Body of pancreas (tissue), 4 donors: ENCODE data around the gene ZNF302. TPM values are rescaled to one million over a fixed set of nuclear protein-coding genes. Genes with fewer than 3 reads are reported as not detected.
A peak's percentile ranks its signal among the peaks of the same experiment; 100 is the strongest.
"Not testable (repeated sequence)": the region's sequence is repeated elsewhere in the genome, so short reads cannot be mapped to it uniquely, and the experiment has no call there.

Source experiments
- ATAC-seq: fragments of 150-250 bp; one replicate; pipeline ENCODE4 v1.9.1; 2016
- DNase-seq, 4 donors: peaks; one replicate each; pipeline ENCODE4 v3.0.0-alpha.2; 2019
- H3K27ac ChIP-seq, 4 donors: fragments of 200-600 bp; sonication (generic); 1 replicate in 3 of 4; 2 replicates in 1 of 4; pipeline versions ENCODE4 v1.5.1 to v1.6.1; 2016 to 2019; ENCODE audit warnings: mild to moderate bottlenecking in 1 of 4, mixed read lengths in 1 of 4, moderate library complexity in 1 of 4
- H3K27me3 ChIP-seq, 2 donors: fragments of 200-600 bp; sonication (generic); one replicate each; pipeline ENCODE4 v1.6.0; 2016; ENCODE audit warnings: mild to moderate bottlenecking in 1 of 2
- H3K36me3 ChIP-seq, 2 donors: fragments of 200-600 bp; sonication (generic); replicated peaks in 1 of 2; 2 replicates each; pipeline ENCODE4 v1.5.1; 2016; ENCODE audit warnings: low read depth in 2 of 2; ENCODE audit not compliant: insufficient read depth in 1 of 2
- H3K4me1 ChIP-seq: fragments of 200-600 bp; sonication (generic); one replicate; pipeline ENCODE4 v1.6.0; 2016
- H3K4me3 ChIP-seq, 2 donors: fragments of 200-600 bp; sonication (generic); 1 replicate in 1 of 2; 2 replicates in 1 of 2; pipeline ENCODE4 v1.5.1; 2016 to 2019
- H3K9me3 ChIP-seq, 3 donors: fragments of 200-600 bp; sonication (generic); 1 replicate in 2 of 3; 2 replicates in 1 of 3; pipeline ENCODE4 v1.5.1; 2016
- POLR2A ChIP-seq, 3 donors: fragments of 450-650 bp; IDR thresholded peaks; one replicate each; pipeline ENCODE4 v1.6.1; 2016; ENCODE audit warnings: antibody characterized with exemption in 3 of 3, mild to moderate bottlenecking in 2 of 3
- WGBS, 2 donors: methylation state at CpG; one replicate each; pipeline ENCODE4 v1.1.5; 2017; 5-methylcytosine and 5-hydroxymethylcytosine counted together
- intact Hi-C: fragments of 100-400 bp; cut with DNase I; formaldehyde crosslinking; loops from one replicate; pipeline ENCODE4 v1.15.1; 2023
- total RNA-seq, 2 donors: library from RNA; depleted of rRNA; stranded (reverse); fragments of >200 nt; gene quantifications; one replicate each; pipeline ENCODE4 v1.1.0, GENCODE V29; 2016
- TF ChIP-seq, protein P1 (sequence below), 7 experiments: fragments of 450-650 bp in 4 of 7; fragments of 200-600 bp in 3 of 7; sonication (generic) in 3 of 7; IDR thresholded peaks; one replicate each; pipeline ENCODE4 v1.5.1; 2016 to 2019; ENCODE audit warnings: antibody characterized with exemption in 7 of 7

The ZNF302 gene
- total RNA-seq, 2 donors from 2014 or later: 16.6 to 49.1 TPM

DNA sequence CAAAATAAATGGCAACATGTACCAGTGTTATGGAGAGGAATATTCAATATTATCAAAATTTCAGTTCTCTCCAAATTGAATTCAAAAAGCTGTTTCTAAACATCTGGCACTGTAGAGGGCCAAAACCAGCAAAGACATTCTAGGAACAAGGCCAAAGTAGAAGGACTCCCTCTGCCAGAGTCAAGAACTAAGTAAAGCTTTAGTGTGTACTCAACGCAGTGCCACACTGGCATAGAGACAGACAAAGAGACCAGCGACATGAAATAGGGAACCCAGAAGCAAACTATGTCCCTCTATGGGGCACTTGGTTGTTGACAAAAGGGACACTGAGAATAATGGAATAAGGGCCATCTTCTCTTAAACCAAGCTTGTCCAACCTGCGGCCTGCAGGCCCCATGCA lies 16.1 kb upstream of the ZNF302 start:
- no peaks in the 10 kb centered on the region for H3K36me3 ChIP-seq
- no peaks in the 10 kb centered on the region for H3K9me3 ChIP-seq
- no peaks in the 10 kb centered on the region for H3K27me3 ChIP-seq
- DNase-seq (peak; percentile 37 to 73 (median 50)), ATAC-seq (peak; percentile 82)
- 47 to 48% methylated on average over 3 of the region's 3 CpGs for WGBS, 2 donors
- peak overlapping the region in 1 of 4 donors; percentile 44 for H3K27ac ChIP-seq
- no peak for TF ChIP-seq POLR2A (IDR thresholded peaks at IDR 0.05)
- TF ChIP-seq, protein P1, sequence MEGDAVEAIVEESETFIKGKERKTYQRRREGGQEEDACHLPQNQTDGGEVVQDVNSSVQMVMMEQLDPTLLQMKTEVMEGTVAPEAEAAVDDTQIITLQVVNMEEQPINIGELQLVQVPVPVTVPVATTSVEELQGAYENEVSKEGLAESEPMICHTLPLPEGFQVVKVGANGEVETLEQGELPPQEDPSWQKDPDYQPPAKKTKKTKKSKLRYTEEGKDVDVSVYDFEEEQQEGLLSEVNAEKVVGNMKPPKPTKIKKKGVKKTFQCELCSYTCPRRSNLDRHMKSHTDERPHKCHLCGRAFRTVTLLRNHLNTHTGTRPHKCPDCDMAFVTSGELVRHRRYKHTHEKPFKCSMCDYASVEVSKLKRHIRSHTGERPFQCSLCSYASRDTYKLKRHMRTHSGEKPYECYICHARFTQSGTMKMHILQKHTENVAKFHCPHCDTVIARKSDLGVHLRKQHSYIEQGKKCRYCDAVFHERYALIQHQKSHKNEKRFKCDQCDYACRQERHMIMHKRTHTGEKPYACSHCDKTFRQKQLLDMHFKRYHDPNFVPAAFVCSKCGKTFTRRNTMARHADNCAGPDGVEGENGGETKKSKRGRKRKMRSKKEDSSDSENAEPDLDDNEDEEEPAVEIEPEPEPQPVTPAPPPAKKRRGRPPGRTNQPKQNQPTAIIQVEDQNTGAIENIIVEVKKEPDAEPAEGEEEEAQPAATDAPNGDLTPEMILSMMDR (IDR thresholded peaks at IDR 0.05): no peak
- H3K4me3 ChIP-seq: no peak overlapping the region
- peaks cover 16% of the 10 kb centered on the region for H3K4me1 ChIP-seq
- intact Hi-C loops: no loop called here

DNA sequence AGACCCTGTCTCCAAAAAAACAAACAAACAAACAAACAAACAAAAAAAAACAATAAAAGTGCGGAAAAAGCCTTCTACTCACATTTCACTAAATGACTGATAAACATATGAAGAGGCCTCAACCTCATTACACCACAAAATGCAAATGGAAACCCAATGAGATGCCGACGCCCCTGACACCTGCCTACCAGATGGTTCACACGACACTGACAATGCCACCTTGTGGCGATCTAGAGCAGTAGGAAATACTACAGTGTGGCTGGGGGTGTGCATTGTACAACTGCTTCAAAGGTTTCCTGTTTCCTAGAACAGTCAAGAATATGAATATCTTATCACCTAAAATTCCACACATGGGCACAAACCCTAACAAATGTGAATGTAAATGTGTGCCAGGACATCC lies 14.6 kb upstream of the ZNF302 start:
- peak in 3 of 4 donors; percentile 30 to 58 (median 38) for DNase-seq
- ATAC-seq: peak; percentile 37
- intact Hi-C loops: no loop called here

DNA sequence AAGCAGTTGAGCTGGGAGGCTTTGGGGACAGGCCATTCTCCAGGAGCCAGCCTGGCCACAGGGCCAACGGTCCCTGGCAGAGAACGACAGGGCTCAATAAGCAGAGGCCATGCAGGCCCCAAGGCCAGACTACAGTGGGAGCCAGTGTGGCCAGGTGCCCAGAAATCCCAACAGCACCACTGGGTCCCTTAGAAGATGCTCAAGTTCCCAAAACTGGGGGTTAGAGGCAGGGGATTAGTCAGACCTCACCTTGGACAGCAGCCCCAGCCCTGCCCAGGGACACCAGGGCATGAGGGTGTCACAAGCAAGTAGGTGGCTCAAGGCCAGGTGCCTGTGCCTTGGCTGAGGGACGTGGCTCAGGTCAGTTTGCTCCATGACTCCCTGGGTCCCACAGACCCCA lies 13.3 kb upstream of the ZNF302 start:
- Histone ChIP-seq H3K27me3 (no peaks in the 10 kb centered on the region), H3K9me3 (no peaks in the 10 kb centered on the region), H3K27ac (peak overlapping the region in 1 of 4 donors; percentile 32), H3K4me3 (no peak overlapping the region), H3K36me3 (no peaks in the 10 kb centered on the region), H3K4me1 (peaks cover 37% of the 10 kb centered on the region)
- 33% methylated on average over 3 of the region's 3 CpGs; no CpG with 5 or more reads in 1 of the 2 donors for WGBS, 2 donors
- intact Hi-C loops: no loop called here
- ATAC-seq (no peak), DNase-seq (peak in 1 of 4 donors; percentile 58)
- TF ChIP-seq, protein P1 (IDR thresholded peaks at IDR 0.05): no peak
- TF ChIP-seq POLR2A (IDR thresholded peaks at IDR 0.05): no peak

More for the DNA sequence above, 14.6 kb upstream of the ZNF302 start:
- Histone ChIP-seq H3K27ac (no peak overlapping the region), H3K36me3 (no peaks in the 10 kb centered on the region), H3K27me3 (no peaks in the 10 kb centered on the region), H3K4me3 (no peak overlapping the region), H3K9me3 (no peaks in the 10 kb centered on the region), H3K4me1 (peaks cover 30% of the 10 kb centered on the region)
- TF ChIP-seq POLR2A (IDR thresholded peaks at IDR 0.05): no peak
- TF ChIP-seq, protein P1 (IDR thresholded peaks at IDR 0.05): peak in 5 of 7 experiments; percentile 36 to 59 (median 41)
- WGBS, 2 donors: 43 to 44% methylated on average over 5 of the region's 5 CpGs

DNA sequence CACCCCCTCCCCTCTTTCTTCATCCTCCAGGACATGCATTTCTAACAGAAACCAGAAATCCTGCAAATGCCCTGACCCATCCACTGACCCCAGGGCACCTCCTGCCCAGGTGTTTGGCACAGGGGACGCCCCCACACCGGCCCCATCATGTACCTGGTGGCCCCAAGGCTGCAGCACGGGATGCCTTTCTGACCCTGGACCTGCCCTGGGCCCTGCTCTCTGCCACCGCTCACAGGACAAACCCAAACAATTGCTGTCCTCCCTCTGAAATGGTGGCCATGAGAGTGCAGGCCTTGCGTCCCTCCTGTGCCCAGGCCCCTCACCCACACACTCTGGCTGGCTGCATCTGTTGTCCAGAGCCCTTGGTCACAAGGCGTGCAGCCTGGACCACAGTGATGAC lies 12.6 kb upstream of the ZNF302 start:
- TF ChIP-seq, protein P1 (IDR thresholded peaks at IDR 0.05): no peak
- no peak for TF ChIP-seq POLR2A (IDR thresholded peaks at IDR 0.05)
- intact Hi-C loops: no loop called here
- H3K9me3 ChIP-seq: no peaks in the 10 kb centered on the region
- H3K27me3 ChIP-seq: no peaks in the 10 kb centered on the region
- WGBS, 2 donors: 83 to 98% methylated on average over 4 to 6 of the region's 6 CpGs
- no peak overlapping the region for H3K27ac ChIP-seq
- no peak for ATAC-seq
- no peak overlapping the region for H3K4me3 ChIP-seq
- H3K36me3 ChIP-seq: no peaks in the 10 kb centered on the region
- DNase-seq: no peak
- H3K4me1 ChIP-seq: peaks cover 44% of the 10 kb centered on the region

DNA sequence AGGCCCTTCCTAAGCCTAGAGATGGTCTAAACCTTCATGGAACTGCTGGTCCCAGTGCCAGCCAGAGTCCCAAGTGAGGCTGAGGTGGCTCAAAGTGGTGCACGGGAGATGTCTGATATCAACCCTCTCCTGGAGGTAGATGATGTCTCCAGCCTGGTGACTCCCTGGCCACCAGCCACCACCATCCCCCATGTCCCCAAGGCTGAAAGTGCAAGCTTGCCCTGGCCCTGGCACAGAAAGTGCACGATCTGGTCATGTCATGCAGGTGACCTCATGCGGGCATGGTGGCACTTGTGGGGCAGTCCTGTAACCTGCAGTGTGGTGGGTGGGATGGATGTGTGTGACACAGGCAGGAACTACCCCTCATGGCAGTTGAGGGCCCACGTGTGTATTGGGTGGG lies 12.2 kb upstream of the ZNF302 start:
- intact Hi-C loops, H3K9me3 ChIP-seq, H3K27me3 ChIP-seq, H3K4me3 ChIP-seq, ATAC-seq, H3K36me3 ChIP-seq, H3K27ac ChIP-seq: not testable (repeated sequence)
- WGBS, 2 donors: 73% methylated on average over 4 of the region's 4 CpGs; no CpG with 5 or more reads in 1 of the 2 donors
- peak in 1 of 4 donors; percentile 52 for DNase-seq
- H3K4me1 ChIP-seq: peaks cover 45% of the 10 kb centered on the region
